DMS53 treated with DMSO at 0.1 percent for 48 hours (cell line): ENCODE results near the gene SDK1.

Source experiments
- DNase-seq: peaks from one replicate; lab custom pipeline; 2025; ENCODE audit not compliant: unreplicated experiment; lab: John Stamatoyannopoulos, UW

SDK1 gene

GRCh38 chr7:4006687-4007086 is 705.6 kb downstream of the SDK1 start:
- DNase-seq: peak; percentile 60

GRCh38 chr7:4009211-4010060 is 708.4 kb downstream of the SDK1 start:
- no peak for DNase-seq

DNA sequence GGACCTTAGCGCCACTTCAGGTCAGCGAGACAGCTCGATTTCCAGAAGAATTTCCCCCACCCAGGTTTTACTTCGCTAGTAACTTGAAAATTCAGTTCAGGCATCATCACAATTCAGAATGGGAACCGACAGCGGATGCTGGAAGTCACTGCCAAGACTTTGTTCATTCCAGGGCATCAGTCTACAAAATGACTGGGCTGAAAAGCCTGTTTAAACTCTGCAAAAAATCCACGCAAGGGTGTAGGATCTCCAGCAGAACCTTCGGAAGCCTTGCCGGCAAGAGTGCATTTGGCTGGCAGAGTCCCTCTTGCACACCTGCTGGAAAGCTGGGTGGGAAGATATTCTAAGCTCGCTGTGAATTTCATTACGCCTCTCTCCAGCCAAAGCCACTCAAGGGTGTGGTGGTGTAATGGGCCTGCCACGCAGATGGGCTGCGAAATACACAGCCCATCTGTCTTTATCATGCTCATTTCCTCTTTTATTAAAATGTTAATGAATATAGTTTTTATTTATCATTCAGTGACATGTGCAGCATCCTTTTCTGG is 709.1 kb downstream of the SDK1 start:
- no peak for DNase-seq

DNA sequence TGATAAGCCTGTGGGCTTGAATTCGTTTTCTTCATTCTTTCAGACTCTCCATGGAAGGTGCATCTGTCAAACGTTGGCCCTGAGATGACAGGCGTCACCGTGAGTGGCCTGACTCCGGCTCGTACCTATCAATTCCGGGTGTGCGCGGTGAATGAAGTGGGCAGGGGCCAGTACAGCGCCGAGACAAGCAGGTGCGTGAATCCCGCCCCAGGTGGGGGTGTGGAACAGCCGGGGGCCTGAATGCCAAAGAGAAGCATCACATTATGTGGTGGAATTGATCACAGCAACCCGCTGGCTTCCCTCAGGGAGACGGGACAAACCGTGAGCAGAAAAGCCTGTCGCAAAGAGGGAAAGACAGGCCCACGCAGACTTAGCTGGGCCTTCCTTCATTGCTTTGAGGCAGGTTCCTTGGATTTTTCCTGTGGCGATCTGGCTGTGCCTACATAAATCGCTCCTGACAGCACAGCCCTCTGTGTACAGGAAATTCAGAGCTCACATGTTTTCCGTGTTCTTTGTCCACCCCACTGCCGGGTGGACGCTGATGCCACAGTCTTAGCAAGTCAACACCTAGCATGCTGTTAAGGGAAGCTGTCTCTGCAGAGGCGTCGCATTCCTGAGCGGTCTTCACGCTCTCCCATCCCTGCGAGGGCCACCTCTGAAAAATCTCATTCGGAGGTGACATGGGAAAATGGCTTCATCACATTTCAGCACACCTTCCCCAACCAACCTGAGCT is 710.0 kb downstream of the SDK1 start:
- DNase-seq: no peak

- no peak for DNase-seq
Observed at GRCh38 chr7:4013793-4014192, 712.7 kb downstream of the SDK1 start.

DNA sequence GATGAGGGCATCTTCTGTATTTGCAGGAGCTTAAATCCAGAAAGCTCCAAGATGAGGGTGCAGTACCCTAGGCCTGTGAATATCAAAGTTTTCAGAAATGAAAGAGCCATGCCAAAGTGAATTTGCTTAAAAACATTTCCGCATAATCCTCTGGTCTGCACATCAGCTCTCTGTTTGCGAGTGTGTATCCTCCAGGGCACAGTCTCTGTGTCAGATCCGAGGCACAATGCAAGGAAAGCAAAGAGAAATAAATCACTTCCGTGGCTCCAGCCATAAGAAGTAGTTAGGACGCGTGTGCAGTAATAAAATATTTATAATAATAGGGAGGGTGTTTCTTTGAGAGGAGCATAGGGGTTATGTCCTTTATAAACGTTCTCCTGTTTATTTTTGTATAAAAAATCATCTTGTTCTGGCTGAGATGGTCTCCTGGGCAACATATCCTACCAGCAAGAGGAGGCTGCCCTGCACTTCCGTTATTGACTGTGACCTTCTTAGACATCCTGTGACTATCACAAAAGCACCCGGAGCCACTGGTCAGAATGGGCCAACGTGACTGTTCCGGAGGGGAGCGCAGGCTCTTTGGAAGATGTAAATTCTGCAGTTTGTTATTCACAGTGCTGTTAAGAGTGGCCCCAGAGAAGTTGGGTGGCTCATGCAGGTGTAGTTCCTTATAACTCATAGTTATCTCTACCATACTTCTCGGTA is 713.4 kb downstream of the SDK1 start:
- no peak for DNase-seq

GRCh38 chr7:4015371-4015770 is 714.3 kb downstream of the SDK1 start:
- no peak for DNase-seq

GRCh38 chr7:4015996-4016395 is 714.9 kb downstream of the SDK1 start:
- no peak for DNase-seq

DNA sequence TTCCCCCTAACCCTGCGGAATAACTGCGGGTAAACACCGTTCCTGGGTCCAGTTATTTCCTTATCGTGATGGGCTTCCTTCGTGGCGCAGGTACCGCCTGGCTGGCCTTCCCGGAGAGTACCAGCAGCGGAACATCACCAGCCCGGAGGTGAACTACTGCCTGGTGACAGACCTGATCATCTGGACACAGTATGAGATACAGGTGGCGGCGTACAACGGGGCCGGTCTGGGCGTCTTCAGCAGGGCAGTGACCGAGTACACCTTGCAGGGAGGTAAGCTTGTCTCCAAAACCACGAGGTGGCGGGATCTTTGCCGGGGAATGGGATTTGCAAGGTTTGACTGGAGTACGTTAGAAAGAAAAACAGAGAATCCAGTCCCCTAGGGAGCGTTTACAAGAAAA is 716.0 kb downstream of the SDK1 start:
- DNase-seq: no peak

- no peak for DNase-seq
Observed at GRCh38 chr7:4017785-4018184, 716.7 kb downstream of the SDK1 start.

DNA sequence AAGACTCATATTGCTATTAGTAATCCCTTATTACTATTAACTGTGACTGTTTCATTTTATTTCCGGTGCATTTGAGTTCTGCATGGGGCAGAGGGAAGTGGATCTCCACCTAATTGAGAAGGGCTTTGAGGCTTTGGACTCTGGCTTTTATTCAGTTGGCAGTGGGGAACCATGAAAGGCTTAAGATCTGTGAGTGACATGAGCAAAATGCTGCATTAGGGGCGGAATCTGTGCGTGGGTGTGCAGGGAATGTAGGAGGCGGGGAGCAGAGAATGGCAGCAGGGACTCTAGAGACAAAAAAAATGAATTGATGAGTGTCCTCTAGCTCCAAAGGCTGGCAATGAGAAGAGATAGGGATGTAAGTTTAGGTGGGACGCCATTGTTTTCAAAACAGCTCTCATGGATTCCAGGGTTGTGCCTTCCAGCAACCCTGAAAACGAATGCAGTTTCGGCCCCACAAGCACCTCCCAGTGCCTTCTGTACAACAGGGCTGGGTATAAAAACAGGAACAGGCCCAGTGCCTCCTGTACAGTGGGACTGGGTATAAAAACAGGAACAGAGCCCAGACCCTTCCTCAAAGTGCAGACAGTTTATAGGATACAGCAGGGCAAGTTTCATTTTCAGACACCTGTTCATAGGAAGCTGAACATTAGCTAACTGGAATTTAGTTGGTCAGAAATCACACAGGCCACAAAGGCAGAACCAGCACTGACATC is 717.7 kb downstream of the SDK1 start:
- no peak for DNase-seq

DNA sequence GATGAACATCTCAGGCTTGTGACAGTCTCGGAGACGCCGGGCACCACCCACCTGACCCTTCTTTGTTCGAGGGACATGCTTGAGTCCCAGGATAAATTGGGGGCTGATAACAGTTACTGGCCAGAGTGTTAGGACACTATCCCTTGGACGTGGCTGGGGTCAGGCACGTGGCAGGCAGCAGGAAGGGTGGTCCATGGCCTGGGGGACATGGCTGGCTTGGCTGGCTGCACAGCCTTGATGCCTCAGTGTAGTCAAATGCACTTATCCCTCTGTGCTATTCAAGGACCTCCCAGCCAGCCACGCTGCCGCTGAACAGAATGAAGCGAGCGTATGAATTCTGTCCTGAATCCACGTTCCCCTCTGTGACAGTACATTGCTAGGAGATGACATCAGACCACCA is 719.0 kb downstream of the SDK1 start:
- DNase-seq: no peak

GRCh38 chr7:4021413-4021812 is 720.4 kb downstream of the SDK1 start:
- DNase-seq: no peak

- DNase-seq: no peak
Observed at GRCh38 chr7:4022265-4022664, 721.2 kb downstream of the SDK1 start.

DNA sequence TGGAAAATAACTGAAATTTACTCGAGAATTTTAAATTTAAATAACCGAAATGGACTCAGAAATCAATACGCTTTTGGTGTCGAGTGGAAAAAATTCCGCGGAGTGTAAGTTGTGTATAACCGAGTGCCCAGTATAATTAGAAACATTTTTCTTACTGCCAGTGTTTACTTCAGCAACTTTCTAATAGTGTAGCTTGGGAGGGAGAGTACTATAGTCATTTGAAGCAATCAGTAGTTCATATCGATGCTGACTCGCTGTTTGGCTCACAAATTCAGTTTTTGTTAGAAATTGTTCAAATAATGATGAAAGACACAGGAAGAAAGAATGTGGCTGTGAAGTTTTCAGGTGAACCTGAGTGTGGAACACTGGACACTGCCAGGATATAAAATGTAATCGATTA is 722.5 kb downstream of the SDK1 start:
- DNase-seq: no peak

- DNase-seq: no peak
Observed at GRCh38 chr7:4024133-4024532, 723.1 kb downstream of the SDK1 start.

DNA sequence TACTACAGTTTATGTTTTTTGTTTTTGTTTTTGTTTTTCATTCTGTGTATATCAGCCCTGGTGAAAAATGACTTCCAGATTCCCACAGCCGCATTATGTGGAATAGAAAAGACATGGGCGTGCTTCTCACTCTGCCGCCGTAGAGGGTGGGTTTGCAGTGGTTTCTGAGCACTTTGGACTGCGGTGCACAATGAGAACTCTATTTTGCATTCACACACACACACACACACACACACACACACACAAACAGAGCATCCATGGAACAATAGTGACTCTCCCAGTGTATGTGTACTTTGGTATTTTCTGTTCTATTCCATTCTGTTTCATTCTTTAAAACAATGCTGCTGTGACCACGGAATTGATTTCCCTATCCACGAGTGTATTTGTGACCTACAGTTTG is 723.8 kb downstream of the SDK1 start:
- DNase-seq: no peak

DNA sequence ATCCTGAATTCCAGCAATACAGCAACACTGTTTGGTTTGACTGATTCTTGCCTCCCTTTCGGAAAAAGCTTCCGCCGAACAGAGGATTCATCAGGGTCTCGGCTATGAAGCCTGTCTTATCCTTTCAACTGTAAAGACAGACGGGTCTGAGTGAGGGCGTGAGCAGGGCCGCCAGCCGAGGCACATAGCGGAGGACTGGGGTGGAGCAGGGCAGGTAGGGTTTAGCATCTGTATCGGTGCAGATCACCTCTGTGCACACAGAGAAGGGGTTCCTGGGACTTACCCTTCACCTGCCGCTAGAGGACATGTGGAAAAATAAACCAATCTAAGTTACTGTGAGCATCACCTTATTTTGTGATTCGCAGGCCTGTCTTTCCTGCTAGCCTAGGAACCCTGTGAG is 724.2 kb downstream of the SDK1 start:
- no peak for DNase-seq

- no peak for DNase-seq
Observed at GRCh38 chr7:4025694-4026615, 724.9 kb downstream of the SDK1 start.

DNA sequence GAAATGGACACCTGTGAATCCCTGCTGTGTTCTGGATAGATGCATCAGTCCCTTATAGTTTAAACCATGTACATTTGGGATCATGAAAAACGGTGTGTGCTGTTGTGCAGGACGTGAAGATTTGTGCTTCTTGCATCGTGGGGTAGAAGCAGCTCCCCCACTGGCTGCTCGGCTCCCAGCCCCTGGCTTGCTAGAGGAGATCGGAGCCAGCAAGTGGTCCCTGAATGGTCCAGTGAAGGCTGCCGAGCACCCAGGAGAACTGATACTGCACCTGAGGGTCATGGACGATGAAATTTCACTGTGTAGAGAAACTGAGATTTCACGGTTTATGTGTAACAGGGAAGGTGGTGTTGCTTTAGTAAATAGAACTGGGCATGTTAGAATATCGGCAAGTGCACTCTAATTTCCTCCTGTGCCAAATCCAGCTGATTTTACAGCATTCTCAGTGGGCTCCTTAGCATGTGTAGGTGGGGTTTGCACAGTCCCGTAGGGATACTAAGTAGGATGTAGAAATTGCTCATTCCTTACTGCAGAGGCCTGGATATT is 726.0 kb downstream of the SDK1 start:
- no peak for DNase-seq
